A549 treated with DMSO at 1 μM for 4 hours (cell line): ENCODE results near the gene ZNF479. TPM values are rescaled to one million over a fixed set of nuclear protein-coding genes. Genes with fewer than 3 reads are reported as not detected.

Experiments
- total RNA-seq: library from RNA; stranded (reverse); fragments of 200-300 nt; extraction: Qiagen RNA extraction; gene quantifications from 5 replicates; pipeline ENCODE4 v1.2.3, GENCODE V29; 2022; ENCODE audit warnings: low read depth

Gene ZNF479
- total RNA-seq = not detected in 5 replicates

GRCh38 chr7:57132336-57132735 lies at the start of gene ZNF479:
TSS of gene ZNF479 (minus strand) at chr7:57132436. CDS start at chr7:57132324, 112 bp downstream.

